GM12892 (cell line): ENCODE data around the gene LPAR3.
A peak's percentile ranks its signal among the peaks of the same experiment; 100 is the strongest.

ENCODE experiments used
- POLR2A ChIP-seq: IDR thresholded peaks from 2 replicates; pipeline ENCODE4 v1.6.1; 2011; ENCODE audit warnings: low read depth, low read length, control low read depth
- POLR2AphosphoS5 ChIP-seq: IDR thresholded peaks from 2 replicates; pipeline ENCODE4 v1.6.1; 2011; ENCODE audit warnings: low read depth, low read length, control low read depth
- TAF1 ChIP-seq: IDR thresholded peaks from 2 replicates; pipeline ENCODE4 v1.6.1; 2011; ENCODE audit warnings: low read depth, mild to moderate bottlenecking, control low read depth, low read length, borderline replicate concordance

DNA sequence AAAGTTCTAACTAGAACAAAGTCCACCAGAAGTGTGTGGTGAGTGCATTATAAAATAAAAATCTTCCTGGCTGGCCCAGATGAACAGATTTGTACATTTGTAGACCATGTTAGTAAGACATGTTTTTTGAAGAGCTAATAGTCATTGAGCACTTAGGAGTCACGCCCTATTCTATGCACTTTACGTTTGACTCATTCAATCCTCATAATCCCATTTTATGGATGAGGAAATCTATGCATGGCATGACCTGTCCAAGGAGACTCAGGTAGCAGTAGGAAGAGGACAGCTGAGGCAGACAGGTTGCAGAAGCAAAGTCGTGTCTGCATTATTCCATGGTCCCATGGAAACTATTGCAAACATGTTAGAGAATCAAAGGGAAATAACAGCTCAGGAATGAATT, 30.3 kb upstream of the LPAR3 start:
- TF ChIP-seq POLR2A (no peak), POLR2AphosphoS5 (peak; percentile 46; the same call in 1 of the 2 replicates), TAF1 (no peak)
